ENCODE data around the gene PAX2.

The PAX2 gene

DNA sequence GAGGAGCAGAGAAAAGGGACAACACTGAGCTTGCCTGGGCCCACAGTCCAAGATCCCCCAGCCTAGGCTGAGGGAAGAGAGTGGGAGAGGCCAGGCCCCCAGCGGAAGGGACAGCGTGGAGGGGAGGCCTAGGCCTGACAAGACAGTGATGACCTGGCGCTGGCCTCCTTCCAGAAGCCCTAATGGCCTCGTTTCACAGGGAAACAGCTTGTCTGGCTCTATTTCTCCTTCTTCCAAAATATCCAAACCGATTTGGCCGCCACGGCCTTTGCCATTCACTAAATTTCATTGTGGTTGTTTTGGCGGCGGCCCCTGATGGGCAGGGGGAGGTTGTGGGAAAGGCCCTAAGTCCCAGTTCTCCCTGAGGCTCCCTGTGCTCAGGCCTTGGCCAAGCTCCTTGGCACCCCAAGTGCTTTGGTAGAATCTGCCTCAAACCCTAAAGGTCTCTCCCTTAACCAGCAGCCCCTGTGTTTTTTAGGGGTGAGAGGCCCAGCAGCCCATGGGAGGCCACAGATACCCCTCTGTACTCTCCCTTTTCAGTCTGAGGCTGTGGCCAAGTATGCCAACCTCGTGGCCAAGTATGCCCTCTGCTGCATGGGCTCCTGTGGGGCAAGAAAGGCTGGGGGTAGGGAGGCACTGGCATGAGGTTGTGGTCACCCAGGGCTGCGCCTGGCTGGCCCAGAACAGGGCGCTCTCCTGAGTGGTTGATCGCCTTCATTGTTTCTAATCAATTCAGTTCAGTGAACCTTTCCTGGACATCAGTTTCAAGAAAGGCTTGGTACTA lies 37.3 kb downstream of the PAX2 start:
- Histone ChIP-seq H3K4me1 (no peaks in the 10 kb centered on the region), H3K4me3 (no peak overlapping the region), H3K27ac (no peak overlapping the region), H3K9ac (no peak overlapping the region), H4K20me1 (no peaks in the 10 kb centered on the region), H3K9me3 (no peaks in the 10 kb centered on the region), H3K36me3 (no peaks in the 10 kb centered on the region), H3K27me3 (peaks cover 4% of the 10 kb centered on the region; the same call in 1 of the 2 replicates), H3K4me2 (no peak overlapping the region)
- TF ChIP-seq Cebpa-rat (IDR thresholded peaks at IDR 0.05), result no peak

DNA sequence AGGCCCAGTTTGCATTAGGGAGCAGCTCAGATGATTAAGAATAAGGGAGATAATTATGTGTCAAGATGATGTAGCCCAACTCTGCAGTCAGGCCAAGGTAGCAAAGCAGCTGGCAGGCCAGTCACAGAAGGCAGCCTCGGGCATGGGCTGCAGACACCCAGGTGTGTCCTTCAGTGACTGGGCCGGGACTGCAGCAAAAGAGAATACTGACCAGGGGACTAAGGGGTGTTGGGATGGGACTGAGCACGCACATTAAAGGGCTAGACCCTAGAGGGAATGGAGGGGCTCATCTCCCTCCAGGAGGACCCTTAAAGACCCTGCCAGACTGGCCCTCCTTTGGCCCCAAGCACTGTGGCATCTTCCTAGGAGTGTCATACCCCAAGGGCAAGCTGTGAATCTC lies 38.7 kb downstream of the PAX2 start:
- no peak overlapping the region for H3K4me3 ChIP-seq
- no peaks in the 10 kb centered on the region for H3K4me1 ChIP-seq
- H3K27me3 ChIP-seq, result peaks cover 4% of the 10 kb centered on the region; the same call in 1 of the 2 replicates
- H3K9ac ChIP-seq, result no peak overlapping the region
- no peak for TF ChIP-seq Cebpa-rat (IDR thresholded peaks at IDR 0.05)
- H3K36me3 ChIP-seq, result no peaks in the 10 kb centered on the region
- H4K20me1 ChIP-seq, result no peaks in the 10 kb centered on the region
- H3K27ac ChIP-seq, result no peak overlapping the region
- no peaks in the 10 kb centered on the region for H3K9me3 ChIP-seq
- H3K4me2 ChIP-seq, result no peak overlapping the region

DNA sequence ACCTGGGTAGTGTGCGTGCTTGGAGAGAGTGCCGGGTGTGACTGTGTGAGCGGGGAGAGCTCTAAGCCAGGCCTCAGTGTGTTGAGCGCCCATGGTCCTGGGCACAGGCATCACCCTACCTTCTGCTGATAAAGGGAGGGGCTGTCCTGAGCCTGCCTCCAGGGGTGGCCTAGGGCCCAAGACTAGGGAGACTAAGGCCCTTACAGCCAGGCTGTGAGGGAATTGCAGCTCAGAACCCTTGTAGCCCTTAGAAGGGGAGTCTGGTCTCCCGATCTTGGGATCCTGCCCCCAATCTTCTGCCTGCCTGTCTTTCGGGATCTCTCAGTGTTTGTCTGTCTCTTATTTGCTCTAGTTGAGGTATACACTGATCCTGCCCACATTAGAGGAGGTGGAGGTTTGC lies 41.2 kb downstream of the PAX2 start:
- H3K4me2 ChIP-seq, result no peak overlapping the region
- H3K4me3 ChIP-seq, result no peak overlapping the region
- H4K20me1 ChIP-seq, result no peaks in the 10 kb centered on the region
- no peaks in the 10 kb centered on the region for H3K4me1 ChIP-seq
- TF ChIP-seq Cebpa-rat (IDR thresholded peaks at IDR 0.05), result no peak
- H3K27ac ChIP-seq, result no peak overlapping the region
- H3K9me3 ChIP-seq, result no peaks in the 10 kb centered on the region
- no peak overlapping the region for H3K9ac ChIP-seq
- H3K27me3 ChIP-seq, result no peaks in the 10 kb centered on the region
- H3K36me3 ChIP-seq, result no peaks in the 10 kb centered on the region

DNA sequence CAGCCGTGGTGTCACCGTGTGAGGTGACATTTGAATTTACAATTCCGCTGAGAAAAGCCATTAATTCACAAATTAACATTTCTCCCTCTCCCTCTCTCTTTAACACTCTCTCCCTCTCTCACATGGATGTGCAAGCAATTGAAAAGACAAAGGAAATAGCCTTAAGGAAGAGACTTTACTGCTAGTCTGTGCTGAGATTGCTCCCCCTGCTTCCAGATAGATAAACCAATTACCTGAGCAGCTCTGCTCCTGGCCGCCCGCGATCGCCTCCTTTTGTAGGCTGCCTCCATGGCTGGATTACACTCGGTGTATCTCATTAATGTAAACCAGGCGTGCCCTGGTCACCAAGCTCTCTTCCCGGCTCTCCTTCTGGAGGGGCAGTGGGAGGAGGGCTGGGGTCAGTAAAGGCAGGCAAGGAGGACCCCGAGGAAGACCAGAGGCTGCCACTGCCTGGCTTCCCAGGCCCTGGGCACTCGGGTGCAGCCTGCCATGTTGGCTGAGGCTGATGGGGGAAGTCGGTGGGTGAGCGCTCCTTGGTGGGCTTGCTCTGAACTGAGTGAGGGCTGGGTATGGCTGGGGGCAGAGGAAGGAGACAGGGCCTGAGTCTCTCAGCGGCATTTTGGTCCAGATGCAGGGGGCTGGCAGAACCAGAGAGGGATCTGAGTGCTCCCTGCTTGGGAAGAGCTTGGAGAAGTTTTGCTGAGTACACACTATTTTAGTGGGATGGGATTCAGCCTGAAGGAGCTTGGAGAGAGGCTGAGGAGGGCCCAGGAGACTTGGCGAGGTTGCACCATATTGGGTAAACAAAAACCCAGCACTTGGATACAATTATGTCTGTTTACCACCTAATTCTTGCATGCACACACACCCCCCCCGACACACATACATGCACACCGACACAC lies 42.9 kb downstream of the PAX2 start:
- no peak overlapping the region for H3K4me2 ChIP-seq

DNA sequence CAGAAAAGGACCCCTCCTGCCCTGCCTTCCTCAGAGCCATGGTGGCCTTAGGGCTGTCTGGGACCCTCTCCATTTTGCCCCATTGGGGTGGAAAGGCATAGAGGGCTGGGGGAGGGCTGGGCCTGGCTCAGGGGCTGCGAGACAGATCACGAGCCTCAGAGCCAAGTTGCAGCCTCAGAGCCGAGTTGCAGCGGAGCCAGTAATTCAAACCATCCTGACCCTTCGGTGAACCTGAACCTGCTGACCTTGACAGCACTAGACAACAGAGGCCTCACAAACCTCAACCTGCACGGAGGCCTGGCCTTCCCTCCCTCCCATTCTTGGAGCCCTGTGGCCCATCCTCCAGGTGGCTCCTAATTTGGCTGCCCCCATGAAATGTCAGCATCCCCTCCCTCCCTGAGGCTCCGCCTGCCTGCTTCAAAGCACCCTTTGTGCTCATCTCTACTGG lies 45.4 kb downstream of the PAX2 start:
- H3K4me1 ChIP-seq, result peaks cover 9% of the 10 kb centered on the region
- no peaks in the 10 kb centered on the region for H3K36me3 ChIP-seq
- H3K9me3 ChIP-seq, result no peaks in the 10 kb centered on the region
- H3K27ac ChIP-seq, result no peak overlapping the region
- no peaks in the 10 kb centered on the region for H4K20me1 ChIP-seq
- no peak overlapping the region for H3K9ac ChIP-seq
- no peak for TF ChIP-seq Cebpa-rat (IDR thresholded peaks at IDR 0.05)
- no peak overlapping the region for H3K4me3 ChIP-seq
- no peak overlapping the region for H3K4me2 ChIP-seq
- H3K27me3 ChIP-seq, result no peaks in the 10 kb centered on the region

More for the DNA sequence above, 42.9 kb downstream of the PAX2 start:
- Histone ChIP-seq H3K9ac (no peak overlapping the region), H3K27ac (no peak overlapping the region), H3K4me1 (peaks cover 4% of the 10 kb centered on the region), H3K36me3 (no peaks in the 10 kb centered on the region), H3K9me3 (no peaks in the 10 kb centered on the region), H3K4me3 (no peak overlapping the region), H4K20me1 (no peaks in the 10 kb centered on the region), H3K27me3 (no peaks in the 10 kb centered on the region)
- no peak for TF ChIP-seq Cebpa-rat (IDR thresholded peaks at IDR 0.05)

DNA sequence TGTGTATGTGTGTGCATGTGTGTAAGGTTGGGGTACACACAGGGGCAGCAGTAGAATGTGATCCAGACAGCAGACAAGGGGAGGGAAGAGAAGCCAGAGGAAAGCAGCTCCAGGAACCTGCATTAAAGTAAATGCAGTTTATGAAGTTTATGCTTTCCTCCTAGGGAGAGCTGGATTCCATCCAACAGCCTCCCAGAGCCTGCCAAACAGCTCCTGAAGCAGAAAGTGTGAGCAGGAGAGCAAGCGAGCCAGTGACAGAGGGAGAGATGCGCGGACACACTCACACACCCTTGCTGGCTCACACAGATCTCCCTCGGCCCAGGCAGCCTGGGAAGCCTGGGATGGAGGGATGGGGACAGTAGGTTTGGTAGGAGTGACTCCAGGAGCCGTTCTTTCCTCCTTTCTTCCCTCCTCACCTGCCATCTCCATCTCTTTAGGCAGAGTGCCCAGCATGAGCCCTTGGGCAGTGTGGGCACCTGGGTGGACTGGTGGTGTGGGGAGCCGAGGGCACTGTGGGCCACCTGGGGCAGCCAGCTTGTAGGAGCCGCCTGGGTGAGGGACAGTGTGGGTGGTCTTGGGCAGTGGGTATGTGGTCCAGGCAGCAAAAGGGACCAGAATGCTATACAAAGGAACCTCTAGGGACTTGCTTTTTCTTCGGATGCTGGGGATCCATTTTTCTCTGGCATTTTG lies 46.1 kb downstream of the PAX2 start:
- H3K27me3 ChIP-seq, result no peaks in the 10 kb centered on the region
- no peak overlapping the region for H3K4me2 ChIP-seq

DNA sequence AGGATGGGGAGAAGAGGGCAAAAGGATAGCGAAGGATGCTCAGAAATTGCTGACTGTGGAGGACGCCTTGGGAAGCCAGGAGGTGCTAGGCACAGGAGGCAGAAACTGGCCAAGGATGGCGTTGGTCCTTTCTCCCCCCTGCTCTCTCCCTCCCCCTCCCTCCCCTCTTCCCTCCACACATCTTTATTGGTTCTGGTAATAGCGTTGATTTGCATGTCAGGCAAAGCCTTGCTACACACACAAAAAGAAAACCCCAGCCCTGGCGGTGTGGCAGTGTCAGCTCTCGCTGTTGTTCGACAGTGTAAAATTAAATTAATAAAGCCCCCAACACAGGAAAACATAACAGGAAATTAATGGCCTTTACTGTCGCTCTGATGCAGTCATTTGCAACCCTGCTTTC lies 47.2 kb downstream of the PAX2 start:
- Histone ChIP-seq H3K27me3 (no peaks in the 10 kb centered on the region), H4K20me1 (no peaks in the 10 kb centered on the region), H3K9ac (no peak overlapping the region), H3K4me3 (no peak overlapping the region), H3K27ac (no peak overlapping the region), H3K36me3 (no peaks in the 10 kb centered on the region), H3K4me2 (no peak overlapping the region), H3K4me1 (peaks cover 9% of the 10 kb centered on the region), H3K9me3 (no peaks in the 10 kb centered on the region)
- no peak for TF ChIP-seq Cebpa-rat (IDR thresholded peaks at IDR 0.05)

More for the DNA sequence above, 46.1 kb downstream of the PAX2 start:
- no peaks in the 10 kb centered on the region for H4K20me1 ChIP-seq
- no peak for TF ChIP-seq Cebpa-rat (IDR thresholded peaks at IDR 0.05)
- no peaks in the 10 kb centered on the region for H3K9me3 ChIP-seq
- no peaks in the 10 kb centered on the region for H3K36me3 ChIP-seq
- peaks cover 9% of the 10 kb centered on the region for H3K4me1 ChIP-seq
- H3K4me3 ChIP-seq, result no peak overlapping the region
- H3K9ac ChIP-seq, result no peak overlapping the region
- H3K27ac ChIP-seq, result no peak overlapping the region

DNA sequence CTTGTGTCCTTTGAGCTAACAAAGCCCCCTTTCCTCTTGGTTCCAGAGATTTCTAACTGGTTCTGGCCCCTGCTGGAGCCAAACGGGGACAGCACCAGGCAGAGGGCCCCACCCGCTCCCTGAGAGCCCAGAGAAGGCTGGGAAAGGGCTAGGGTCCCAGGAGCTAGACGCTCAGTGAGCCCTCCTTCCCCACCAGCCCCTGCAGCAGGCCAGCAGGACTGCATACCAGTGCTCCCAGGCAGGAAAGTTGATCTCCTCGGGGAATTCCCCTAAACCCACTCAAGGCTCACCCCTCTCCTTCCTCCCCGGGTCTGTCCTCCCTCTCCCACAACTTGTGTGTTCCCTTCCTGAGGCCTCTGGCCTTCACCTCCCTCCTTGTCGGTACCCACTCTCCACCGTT lies 47.7 kb downstream of the PAX2 start:
- no peak overlapping the region for H3K27ac ChIP-seq
- H3K4me3 ChIP-seq, result no peak overlapping the region
- peaks cover 9% of the 10 kb centered on the region for H3K4me1 ChIP-seq
- peak overlapping the region; percentile 43; the same call in 1 of the 2 replicates for H3K4me2 ChIP-seq
- TF ChIP-seq Cebpa-rat (IDR thresholded peaks at IDR 0.05), result no peak
- H3K36me3 ChIP-seq, result no peaks in the 10 kb centered on the region
- no peak overlapping the region for H3K9ac ChIP-seq
- H3K27me3 ChIP-seq, result no peaks in the 10 kb centered on the region
- no peaks in the 10 kb centered on the region for H4K20me1 ChIP-seq
- H3K9me3 ChIP-seq, result no peaks in the 10 kb centered on the region

DNA sequence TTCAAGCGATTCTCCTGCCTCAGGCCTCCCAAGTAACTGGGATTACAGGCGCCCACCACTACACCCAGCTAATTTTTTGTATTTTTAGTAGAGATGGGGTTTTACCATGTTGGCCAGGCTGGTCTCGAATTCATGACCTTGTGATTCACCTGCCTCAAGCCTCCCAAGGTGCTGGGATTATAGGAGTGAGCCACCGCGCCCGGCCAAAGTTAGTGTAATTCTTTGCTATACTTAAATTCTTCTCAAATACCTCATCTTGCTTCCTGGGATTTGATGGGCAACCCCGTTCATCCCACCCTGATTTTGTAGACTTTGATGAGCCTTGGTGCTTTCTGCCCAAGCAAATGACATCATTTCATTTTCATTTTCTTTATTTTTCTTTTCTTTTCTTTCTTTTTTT lies 54.5 kb downstream of the PAX2 start:
- H3K27me3 ChIP-seq, result no peaks in the 10 kb centered on the region
- no peak overlapping the region for H3K27ac ChIP-seq
- H3K9me3 ChIP-seq, result no peaks in the 10 kb centered on the region
- TF ChIP-seq Cebpa-rat (IDR thresholded peaks at IDR 0.05), result no peak
- no peak overlapping the region for H3K9ac ChIP-seq
- H3K4me2 ChIP-seq, result no peak overlapping the region
- H3K4me3 ChIP-seq, result no peak overlapping the region
- no peaks in the 10 kb centered on the region for H3K36me3 ChIP-seq
- no peaks in the 10 kb centered on the region for H3K4me1 ChIP-seq
- no peaks in the 10 kb centered on the region for H4K20me1 ChIP-seq

Data from BLaER1 (cell line).